Calu3 (cell line): ENCODE measurements around the gene AGPAT4. TPM values are rescaled to one million over a fixed set of nuclear protein-coding genes. Genes with fewer than 3 reads are reported as not detected.

ENCODE experiments used
- BruUV-seq: library from RNA; stranded (reverse); fragments of 400-500 nt; replicated peaks from 2 replicates; lab custom pipeline; 2021; lab: Mats Ljungman, UMichigan
- CTCF ChIA-PET: fragments of 300-600 bp; sonication (Branson Sonifier 250); formaldehyde crosslinking; loops from one replicate; lab custom pipeline; 2022; ENCODE audit warnings: antibody characterized with exemption; lab: Charles Lee
- DNase-seq: peaks from one replicate; pipeline ENCODE4 v3.0.0; 2022
- H3K27ac Mint-ChIP-seq: one replicate; pipeline ENCODE4 v1.8.0; 2022; ENCODE audit warnings: mixed read lengths; ENCODE audit not compliant: unreplicated experiment
- H3K27me3 Mint-ChIP-seq: one replicate; pipeline ENCODE4 v1.8.0; 2022; ENCODE audit warnings: mixed read lengths; ENCODE audit not compliant: unreplicated experiment
- H3K36me3 Mint-ChIP-seq: one replicate; pipeline ENCODE4 v1.8.0; 2022; ENCODE audit warnings: mild to moderate bottlenecking, moderate library complexity, mixed read lengths; ENCODE audit not compliant: insufficient read depth, unreplicated experiment
- H3K4me1 Mint-ChIP-seq: one replicate; pipeline ENCODE4 v1.8.0; 2022; ENCODE audit warnings: mild to moderate bottlenecking, low read depth, mixed read lengths; ENCODE audit not compliant: unreplicated experiment
- H3K4me3 Mint-ChIP-seq: one replicate; pipeline ENCODE4 v1.8.0; 2022; ENCODE audit warnings: mild to moderate bottlenecking, low read depth, moderate library complexity, mixed read lengths; ENCODE audit not compliant: unreplicated experiment
- H3K9me3 Mint-ChIP-seq: one replicate; pipeline ENCODE4 v1.8.0; 2022; ENCODE audit warnings: low read depth, mixed read lengths; ENCODE audit not compliant: unreplicated experiment
- intact Hi-C: fragments of 100-400 bp; cut with micrococcal nuclease; formaldehyde crosslinking; loops from one replicate; pipeline ENCODE4 v1.10.0; 2022; ENCODE audit not compliant: unreplicated experiment
- total RNA-seq: library from RNA; stranded (reverse); gene quantifications from 2 replicates; pipeline ENCODE4 v1.2.3, GENCODE V29; 2022
- TF ChIP-seq, protein P1 (sequence below): fragments of 200-600 bp; IDR thresholded peaks from one replicate; pipeline ENCODE4 v1.8.0; 2022; ENCODE audit warnings: antibody characterized with exemption; ENCODE audit not compliant: unreplicated experiment

Gene AGPAT4
- total RNA-seq, 1 experiment from 2014 or later = 11.3 TPM

GRCh38 chr6:161132384-161132783 is 141.5 kb downstream of the AGPAT4 start:
- BruUV-seq = no TSS peak
- Mint-ChIP-seq H3K4me3 (no peak overlapping the region), H3K27me3 (no peaks in the 10 kb centered on the region), H3K36me3 (peaks cover 27% of the 10 kb centered on the region), H3K9me3 (no peaks in the 10 kb centered on the region), H3K27ac (no peak overlapping the region), H3K4me1 (no peaks in the 10 kb centered on the region)
- CTCF ChIA-PET = no interaction called here
- TF ChIP-seq, protein P1, sequence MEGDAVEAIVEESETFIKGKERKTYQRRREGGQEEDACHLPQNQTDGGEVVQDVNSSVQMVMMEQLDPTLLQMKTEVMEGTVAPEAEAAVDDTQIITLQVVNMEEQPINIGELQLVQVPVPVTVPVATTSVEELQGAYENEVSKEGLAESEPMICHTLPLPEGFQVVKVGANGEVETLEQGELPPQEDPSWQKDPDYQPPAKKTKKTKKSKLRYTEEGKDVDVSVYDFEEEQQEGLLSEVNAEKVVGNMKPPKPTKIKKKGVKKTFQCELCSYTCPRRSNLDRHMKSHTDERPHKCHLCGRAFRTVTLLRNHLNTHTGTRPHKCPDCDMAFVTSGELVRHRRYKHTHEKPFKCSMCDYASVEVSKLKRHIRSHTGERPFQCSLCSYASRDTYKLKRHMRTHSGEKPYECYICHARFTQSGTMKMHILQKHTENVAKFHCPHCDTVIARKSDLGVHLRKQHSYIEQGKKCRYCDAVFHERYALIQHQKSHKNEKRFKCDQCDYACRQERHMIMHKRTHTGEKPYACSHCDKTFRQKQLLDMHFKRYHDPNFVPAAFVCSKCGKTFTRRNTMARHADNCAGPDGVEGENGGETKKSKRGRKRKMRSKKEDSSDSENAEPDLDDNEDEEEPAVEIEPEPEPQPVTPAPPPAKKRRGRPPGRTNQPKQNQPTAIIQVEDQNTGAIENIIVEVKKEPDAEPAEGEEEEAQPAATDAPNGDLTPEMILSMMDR = no peak
- intact Hi-C loops = no loop called here
- DNase-seq = no peak

- Mint-ChIP-seq H3K27me3 (no peaks in the 10 kb centered on the region), H3K27ac (no peak overlapping the region), H3K36me3 (peaks cover 26% of the 10 kb centered on the region), H3K4me3 (no peak overlapping the region), H3K4me1 (no peaks in the 10 kb centered on the region), H3K9me3 (no peaks in the 10 kb centered on the region)
- TF ChIP-seq, protein P1 = no peak
- intact Hi-C loops = no loop called here
- BruUV-seq = no TSS peak
- DNase-seq = no peak
- CTCF ChIA-PET = no interaction called here
Measured at GRCh38 chr6:161130967-161131766, 142.7 kb downstream of the AGPAT4 start.

DNA sequence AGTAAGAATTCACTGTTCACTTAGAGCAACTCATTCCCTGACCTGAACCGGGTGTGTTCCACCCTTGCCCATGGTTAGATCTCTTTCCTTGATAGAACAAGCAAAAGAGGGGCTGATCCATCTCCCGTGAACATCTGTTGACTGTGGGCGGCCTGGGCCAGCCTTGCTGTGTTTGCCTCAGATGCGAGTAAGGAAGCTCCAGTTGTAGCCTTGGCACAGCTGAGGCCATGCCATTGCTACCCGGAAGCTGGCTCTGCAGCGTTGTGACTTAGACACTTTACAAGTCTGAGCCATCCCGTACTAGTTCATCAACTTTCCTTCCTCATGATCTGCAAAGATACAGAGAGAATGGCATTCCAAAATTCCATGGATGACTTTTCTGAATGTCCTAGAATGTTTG is 143.3 kb downstream of the AGPAT4 start:
- H3K4me1 Mint-ChIP-seq = no peaks in the 10 kb centered on the region
- H3K27me3 Mint-ChIP-seq = no peaks in the 10 kb centered on the region
- CTCF ChIA-PET = no interaction called here
- DNase-seq = no peak
- TF ChIP-seq, protein P1 = no peak
- no peak overlapping the region for H3K4me3 Mint-ChIP-seq
- BruUV-seq = no TSS peak
- H3K36me3 Mint-ChIP-seq = peaks cover 28% of the 10 kb centered on the region
- intact Hi-C loops = no loop called here
- H3K9me3 Mint-ChIP-seq = no peaks in the 10 kb centered on the region
- H3K27ac Mint-ChIP-seq = no peak overlapping the region

DNA sequence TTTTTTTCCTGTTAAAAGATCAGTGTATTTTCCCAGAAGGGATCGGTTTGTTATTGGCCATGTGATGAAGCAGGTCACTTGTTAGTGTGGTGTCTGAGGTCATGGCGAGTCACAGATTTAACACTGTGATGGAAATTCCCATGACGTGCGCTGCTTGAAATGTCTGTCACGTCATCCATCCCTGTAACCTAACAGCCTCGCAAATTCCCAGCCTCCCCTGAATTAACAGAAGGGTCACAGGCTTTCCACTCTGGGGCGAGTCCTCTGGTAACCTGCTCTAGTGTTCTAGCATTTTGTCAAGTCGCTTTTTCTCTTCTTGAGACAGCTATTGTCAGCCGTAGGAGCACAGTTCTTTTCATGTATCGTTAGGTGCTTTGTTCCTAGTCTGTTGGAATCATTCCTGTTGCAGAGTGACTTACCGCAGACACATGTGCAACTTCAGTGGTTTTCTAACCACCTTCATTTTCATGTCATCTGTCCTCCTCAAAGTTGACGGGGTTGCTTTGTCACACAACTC is 145.1 kb downstream of the AGPAT4 start:
- TF ChIP-seq, protein P1 = no peak
- Mint-ChIP-seq H3K27me3 (no peaks in the 10 kb centered on the region), H3K9me3 (peaks cover 4% of the 10 kb centered on the region), H3K27ac (no peak overlapping the region), H3K4me3 (no peak overlapping the region), H3K36me3 (peaks cover 33% of the 10 kb centered on the region), H3K4me1 (no peaks in the 10 kb centered on the region)
- intact Hi-C loops = no loop called here
- no peak for DNase-seq
- BruUV-seq = no TSS peak
- CTCF ChIA-PET = interaction anchor here (1.1 kb wide), 1 partner anchor 242 kb away, joined by 3 read pairs; no protein-coding TSS in a partner anchor
